ENCODE measurements around the gene DCAF10. TPM values are rescaled to one million over a fixed set of nuclear protein-coding genes. Genes with fewer than 3 reads are reported as not detected.
"Not testable (repeated sequence)": the region's sequence is repeated elsewhere in the genome, so short reads cannot be mapped to it uniquely, and the experiment has no call there.

The DCAF10 gene, protein sequence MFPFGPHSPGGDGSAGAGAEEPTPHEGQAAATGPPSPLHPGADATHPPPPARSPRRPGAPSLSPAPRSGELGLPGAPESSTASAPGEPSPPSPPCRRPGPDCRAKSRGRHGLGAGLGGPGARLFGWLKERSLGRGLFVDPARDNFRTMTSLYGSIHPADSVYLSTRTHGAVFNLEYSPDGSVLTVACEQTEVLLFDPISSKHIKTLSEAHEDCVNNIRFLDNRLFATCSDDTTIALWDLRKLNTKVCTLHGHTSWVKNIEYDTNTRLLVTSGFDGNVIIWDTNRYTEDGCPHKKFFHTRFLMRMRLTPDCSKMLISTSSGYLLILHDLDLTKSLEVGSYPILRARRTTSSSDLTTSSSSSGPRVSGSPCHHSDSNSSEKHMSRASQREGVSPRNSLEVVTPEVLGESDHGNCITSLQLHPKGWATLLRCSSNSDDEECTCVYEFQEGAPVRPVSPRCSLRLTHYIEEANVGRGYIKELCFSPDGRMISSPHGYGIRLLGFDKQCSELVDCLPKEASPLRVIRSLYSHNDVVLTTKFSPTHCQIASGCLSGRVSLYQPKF
- total RNA-seq (2014; rRNA removed; shearing (Covaris generic)) = 21.4 and 21.8 TPM in 2 replicates
- 14.4 and 50.5 TPM in 2 replicates for polyA plus RNA-seq (2014; cell fraction: nucleus; rRNA removed)

DNA sequence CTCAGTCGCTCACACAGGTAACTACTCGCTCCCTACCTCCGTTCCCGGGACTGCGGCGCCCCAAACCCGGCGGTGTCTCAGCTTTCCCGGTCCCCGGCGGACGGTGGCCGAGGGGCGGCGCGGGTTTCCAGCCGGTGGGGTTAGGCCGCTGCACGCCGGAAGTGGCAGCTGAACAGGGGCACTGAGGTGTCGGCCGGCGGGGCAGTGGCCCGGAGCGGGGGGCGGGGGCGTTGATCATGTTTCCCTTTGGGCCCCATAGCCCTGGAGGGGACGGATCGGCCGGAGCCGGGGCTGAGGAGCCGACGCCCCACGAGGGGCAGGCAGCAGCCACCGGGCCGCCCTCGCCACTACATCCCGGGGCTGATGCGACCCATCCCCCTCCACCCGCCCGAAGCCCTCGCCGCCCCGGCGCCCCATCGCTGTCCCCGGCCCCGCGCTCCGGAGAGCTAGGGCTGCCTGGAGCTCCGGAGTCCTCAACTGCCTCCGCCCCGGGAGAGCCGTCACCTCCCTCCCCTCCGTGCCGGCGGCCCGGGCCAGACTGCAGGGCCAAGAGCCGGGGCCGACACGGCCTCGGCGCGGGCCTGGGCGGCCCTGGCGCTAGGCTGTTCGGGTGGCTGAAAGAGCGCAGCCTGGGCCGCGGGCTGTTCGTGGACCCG, at the start of gene DCAF10:
Gene DCAF10 (plus strand): TSS at position 167 of the 656 bp plus-strand sequence. CDS start 70 bp downstream, at position 237.
- DNase-seq (ENCODE audit: extremely low read depth, low read depth) = peak; percentile 56

DNA sequence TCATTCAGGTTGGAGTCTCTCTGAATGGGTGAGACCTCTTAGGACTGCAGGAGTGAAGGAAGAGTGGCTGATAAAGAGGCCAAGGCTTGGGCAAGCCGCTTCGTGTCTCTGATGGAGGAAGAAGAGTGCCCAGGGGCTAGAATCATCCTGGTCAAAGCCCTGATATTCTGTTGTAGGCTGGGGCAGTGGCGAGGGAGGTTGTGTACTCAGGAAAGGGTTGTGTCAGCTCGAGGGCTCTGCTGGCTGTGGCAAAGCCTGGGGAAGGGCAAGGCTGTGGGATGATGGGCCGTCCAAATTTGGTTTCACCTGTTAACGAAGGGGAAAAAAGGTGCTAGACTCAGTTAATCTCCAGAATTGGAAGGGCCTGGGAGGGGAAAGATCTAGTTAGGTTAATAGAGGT, 49.4 kb upstream of the DCAF10 start:
- DNase-seq (ENCODE audit: extremely low read depth, low read depth) = no peak

DNA sequence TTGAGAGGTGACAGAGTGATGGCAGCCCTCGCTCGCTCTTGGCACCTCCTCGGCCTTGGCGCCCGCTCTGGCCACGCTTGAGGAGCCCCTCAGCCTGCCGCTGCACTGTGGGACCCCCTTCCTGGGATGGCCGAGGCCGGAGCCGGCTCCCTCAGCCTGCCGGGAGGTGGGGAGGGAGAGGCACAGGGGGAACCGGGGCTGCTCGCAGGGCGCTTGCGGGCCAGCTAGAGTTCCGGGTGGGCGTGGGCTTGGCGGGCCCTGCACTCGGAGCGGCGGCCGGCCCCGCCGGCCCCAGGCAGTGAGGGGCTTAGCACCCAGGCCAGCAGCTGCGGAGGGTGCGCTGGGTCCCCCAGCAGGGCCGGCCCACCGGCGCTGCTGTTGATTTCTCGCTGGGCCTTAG, 48.9 kb upstream of the DCAF10 start:
- not testable (repeated sequence) for DNase-seq (ENCODE audit: extremely low read depth, low read depth)

DNA sequence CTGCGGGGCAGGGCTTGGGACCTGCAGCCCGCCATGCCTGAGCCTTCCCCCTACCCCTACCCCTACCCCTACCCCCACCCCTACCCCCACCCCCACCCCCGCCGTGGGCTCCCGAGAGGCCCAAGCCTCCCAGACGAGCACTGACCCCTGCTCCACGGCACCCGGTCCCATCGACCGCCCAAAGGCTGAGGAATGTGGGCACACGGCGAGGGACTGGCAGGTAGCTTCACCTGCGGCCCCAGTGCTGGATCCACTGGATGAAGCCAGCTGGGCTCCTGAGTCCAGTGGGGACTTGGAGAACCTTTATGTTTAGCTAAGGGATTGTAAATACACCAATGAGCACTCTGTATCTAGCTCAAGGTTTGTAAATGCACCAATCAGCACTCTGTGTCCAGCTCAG, 48.5 kb upstream of the DCAF10 start:
- DNase-seq (ENCODE audit: extremely low read depth, low read depth) = not testable (repeated sequence)

- no peak for DNase-seq (ENCODE audit: extremely low read depth, low read depth)
Observed at GRCh38 chr9:37752642-37753488, 47.7 kb upstream of the DCAF10 start.

DNA sequence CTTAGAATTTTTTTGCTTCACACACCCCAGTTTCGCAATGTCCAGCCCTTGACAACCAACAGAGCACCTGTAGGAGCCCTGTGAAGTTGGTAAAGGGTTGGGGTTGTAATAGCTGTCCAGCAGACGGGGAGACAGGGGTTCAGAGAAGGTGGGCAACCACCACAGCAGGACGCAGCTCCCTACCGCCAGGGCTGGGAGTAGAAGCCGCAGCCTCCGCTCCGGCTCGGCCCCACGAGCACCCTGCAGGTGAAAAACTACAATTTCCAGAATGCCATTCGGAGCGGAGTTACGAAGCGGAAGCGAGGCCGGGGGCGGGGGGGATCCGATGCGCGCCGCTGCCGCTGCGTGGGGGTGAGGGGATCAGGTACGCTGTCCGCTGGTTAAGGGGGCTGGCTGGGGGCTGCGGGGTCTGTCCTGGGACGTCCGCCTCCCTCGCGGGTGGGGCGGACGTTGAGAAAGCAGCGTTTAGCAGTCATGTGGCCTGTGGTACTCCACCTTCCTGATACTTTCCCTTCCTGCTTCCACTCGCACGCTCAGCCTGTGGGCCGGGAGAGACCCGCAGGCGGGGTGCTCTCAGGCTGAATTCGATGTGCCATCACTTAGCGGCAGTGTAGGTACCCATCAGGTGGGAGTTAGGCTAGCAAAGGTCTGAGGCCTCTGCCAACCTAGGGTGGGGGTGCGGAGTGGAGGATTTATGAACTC, 47.0 kb upstream of the DCAF10 start, which contains the start of gene TRMT10B:
Gene TRMT10B (plus strand): TSS at position 317 of the 702 bp plus-strand sequence. CDS start 8,127 bp downstream, outside the sequence.
- DNase-seq (ENCODE audit: extremely low read depth, low read depth) = peak; percentile 42

- DNase-seq (ENCODE audit: extremely low read depth, low read depth) = no peak
Observed at GRCh38 chr9:37758747-37759146, 41.9 kb upstream of the DCAF10 start.

DNA sequence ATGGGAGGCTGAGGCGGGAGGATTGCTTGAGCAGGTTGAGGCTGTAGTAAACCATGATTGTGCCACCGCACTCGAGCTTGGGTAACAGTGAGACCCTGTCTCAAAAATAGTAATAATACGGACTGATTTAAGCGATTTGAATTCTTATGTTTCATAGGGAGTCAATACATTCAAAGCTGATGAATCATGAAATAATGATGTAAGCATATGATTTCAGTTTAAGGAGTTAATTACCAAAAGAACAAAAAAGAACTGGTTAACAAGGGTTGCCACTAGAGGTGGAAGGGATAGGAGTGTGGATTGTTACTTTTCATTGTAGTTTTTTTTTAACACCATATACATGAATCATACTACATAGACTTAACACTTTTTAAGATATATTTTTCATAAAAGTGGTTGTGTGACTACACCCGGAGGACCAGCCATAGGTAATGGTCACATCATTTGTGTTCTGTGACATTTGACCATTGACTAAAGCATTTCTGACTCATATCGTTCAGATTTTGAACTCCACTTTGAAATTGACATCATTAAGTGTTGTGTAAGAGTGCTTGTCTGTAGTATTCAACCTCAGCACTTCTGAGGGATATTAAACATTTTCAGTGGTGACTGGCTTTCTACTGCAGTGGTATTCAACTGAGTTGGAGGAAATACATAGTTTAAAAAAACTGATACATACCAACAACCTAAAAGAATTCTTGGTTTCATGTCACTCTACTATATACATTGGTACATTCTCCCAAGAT, 40.0 kb upstream of the DCAF10 start:
- no peak for DNase-seq (ENCODE audit: extremely low read depth, low read depth)

DNA sequence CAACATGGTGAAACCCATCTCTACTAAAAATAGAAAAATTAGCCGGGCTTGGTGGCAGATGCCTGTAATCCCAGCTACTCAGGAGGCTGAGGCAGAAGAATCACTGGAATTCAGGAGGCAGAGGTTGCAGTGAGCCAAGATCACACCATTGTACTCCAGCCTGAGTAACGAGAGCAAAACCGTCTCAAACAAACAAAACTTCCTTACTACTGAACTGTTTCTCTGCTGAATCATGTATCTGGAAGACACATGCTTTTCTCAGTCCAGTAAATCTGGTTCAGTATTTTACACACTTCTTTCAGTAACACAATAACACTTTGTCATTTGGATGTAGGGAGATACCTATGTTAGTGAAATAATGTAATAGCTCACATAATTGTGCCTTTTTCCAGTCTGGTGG, 39.1 kb upstream of the DCAF10 start:
- DNase-seq (ENCODE audit: extremely low read depth, low read depth) = no peak

GRCh38 chr9:37765263-37765662, 35.3 kb upstream of the DCAF10 start:
- not testable (repeated sequence) for DNase-seq (ENCODE audit: extremely low read depth, low read depth)

DNA sequence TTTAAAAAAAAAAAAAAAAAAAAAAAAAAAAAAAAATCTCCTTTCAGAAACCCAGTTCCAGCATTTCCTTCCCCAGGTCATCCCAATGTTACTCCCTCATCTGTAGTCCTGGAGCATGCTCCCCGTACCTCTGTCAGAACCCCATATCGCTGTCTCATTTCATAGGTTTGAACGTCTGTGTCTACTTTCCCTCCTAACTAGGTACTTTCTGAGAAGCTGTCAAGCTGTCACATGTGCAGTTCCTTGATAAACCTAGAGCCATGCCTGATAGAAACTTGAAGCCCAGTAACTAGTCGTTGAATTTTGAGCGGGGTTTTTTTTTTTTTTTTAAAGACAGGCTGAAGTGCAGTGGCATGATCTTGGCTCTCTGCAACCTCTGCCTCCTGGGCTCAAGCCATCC, 31.3 kb upstream of the DCAF10 start:
- DNase-seq (ENCODE audit: extremely low read depth, low read depth) = no peak

GRCh38 chr9:37769995-37770394, 30.6 kb upstream of the DCAF10 start:
- DNase-seq (ENCODE audit: extremely low read depth, low read depth) = no peak

DNA sequence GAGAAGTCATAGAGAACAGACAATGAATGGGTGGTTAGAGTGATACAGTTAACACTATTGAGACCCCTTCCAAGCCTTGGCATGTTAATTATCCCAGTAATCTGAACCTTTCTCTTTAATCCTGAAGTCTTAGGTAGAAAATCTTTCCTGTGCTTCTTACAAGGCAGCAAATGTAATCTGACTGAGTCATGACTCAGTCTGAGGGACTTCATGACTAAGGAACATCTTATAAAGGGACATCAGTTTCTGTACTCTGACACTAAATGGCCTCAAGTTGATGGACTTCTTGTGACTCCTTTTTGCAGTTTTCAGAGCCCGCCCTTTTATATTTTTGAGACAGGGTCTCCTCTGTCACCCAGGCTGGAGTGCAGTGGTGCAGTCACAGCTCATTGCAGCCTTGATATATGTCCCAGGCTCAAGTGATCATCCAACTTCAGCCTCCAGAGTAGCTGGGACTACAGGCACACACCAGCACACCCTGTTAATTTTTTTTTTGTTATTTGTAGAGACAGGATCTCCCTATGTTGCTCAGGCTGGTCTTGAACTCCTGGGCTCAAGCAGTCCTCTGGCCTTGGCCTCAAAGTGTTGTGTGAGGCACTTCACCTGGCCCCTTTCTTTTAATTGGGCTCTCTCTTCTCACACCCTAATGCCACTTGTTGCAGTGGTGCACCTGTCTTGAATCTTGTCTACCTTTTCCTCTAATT, 25.2 kb upstream of the DCAF10 start:
- DNase-seq (ENCODE audit: extremely low read depth, low read depth) = no peak

DNA sequence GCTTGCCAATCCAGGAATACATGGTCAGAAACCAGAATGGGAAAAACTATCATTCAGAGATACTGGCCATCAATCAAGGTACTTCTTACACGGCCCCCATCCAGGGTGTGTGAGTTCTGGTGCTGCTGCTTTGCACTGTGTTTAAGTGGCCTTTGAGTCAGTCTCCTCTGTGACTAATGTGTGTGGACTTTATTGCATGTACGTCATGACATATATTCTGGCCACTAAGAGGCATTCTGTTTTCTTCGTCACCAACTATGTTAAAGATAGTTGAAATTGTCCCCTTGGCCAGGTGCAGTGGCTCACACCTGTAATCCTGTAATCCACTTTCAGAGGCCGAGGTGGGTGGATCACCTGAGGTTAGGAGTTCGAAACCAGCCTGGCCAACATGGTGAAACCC, 24.3 kb upstream of the DCAF10 start:
- no peak for DNase-seq (ENCODE audit: extremely low read depth, low read depth)

- no peak for DNase-seq (ENCODE audit: extremely low read depth, low read depth)
Observed at GRCh38 chr9:37778534-37778933, 22.1 kb upstream of the DCAF10 start.

GRCh38 chr9:37784291-37784615, 16.3 kb upstream of the DCAF10 start:
- no peak for DNase-seq (ENCODE audit: extremely low read depth, low read depth)

DNA sequence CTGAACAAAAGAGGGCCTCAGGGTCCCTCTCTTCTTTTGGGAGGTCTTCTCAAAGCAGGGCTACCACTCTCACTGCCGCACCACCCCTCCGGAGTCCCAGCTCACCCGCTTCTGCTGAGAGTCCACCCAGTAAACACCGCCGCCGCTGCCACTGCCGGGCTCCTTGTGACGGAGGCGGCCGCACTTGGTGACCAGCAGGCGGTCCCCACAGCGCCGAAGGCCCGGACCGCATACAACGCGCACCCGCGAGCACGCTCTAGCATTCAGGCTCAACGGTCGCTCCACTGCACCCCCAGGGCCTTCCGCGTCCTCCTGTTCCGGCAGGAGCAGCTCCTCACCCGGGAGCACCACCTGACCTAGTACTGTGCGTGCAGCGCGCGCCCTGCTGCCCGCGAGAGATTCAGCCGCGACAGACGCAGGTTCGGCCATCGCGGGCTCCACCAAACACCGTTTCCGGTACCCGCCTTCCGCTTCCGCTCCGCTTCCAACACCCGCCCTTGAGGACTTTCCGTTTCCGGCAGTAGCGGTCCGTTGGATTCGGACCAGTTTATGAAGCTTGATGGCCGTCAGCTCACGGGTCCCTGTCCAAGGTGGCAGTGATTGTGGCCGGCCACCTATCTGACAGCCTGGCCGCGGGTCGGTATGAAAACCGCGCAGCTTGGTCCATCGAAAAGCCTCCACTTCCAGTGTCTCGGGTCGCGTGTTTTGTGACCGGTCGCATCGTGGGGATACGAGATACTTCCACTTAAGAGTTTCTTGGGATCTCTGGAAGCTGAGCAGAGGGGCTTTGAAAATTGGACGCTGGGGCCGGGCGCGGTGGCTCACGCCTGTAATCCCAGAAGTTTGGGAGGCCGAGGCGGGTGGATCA, 15.7 kb upstream of the DCAF10 start, which contains the start of gene EXOSC3:
Gene EXOSC3 (minus strand): TSS at position 449 of the 868 bp plus-strand sequence. CDS start 20 bp downstream, at position 429.
- DNase-seq (ENCODE audit: extremely low read depth, low read depth) = peak; percentile 83

DNA sequence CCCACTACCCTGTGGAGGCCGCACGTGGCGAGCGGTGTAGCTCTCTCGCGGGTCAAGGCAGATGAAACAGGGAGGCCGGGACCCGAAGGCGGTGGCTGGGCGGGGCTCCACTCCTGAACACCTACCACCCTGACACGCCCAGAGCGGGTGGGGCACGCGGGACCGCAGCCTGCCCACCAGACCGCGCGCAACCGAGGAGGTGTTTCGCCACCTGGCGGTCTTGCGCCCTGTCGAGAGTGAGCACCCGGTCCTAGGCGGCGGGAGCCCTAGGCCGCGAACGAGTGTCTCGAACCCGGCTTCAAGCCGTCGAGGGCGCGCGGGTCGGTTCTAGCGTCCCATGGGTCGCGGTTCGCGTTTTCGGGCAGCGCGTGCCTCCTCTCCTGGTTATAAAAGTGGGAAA, 13.5 kb upstream of the DCAF10 start:
- no peak for DNase-seq (ENCODE audit: extremely low read depth, low read depth)

Data from NCI-H460 (cell line).